Testis (tissue), 2 donors: Measurements from ENCODE around the gene TBC1D7.

Experiments used
- CTCF ChIP-seq, 3 experiments: fragments of 450-650 bp in 2 of 3; fragments of 200-600 bp in 1 of 3; sonication (generic) in 1 of 3; IDR thresholded peaks; one replicate each; pipeline ENCODE4 v1.5.1; 2016 to 2019; ENCODE audit warnings: antibody characterized with exemption in 3 of 3, mild to moderate bottlenecking in 2 of 3, moderate library complexity in 1 of 3
- POLR2A ChIP-seq: fragments of 450-650 bp; IDR thresholded peaks from one replicate; pipeline ENCODE4 v1.6.1; 2017; ENCODE audit warnings: antibody characterized with exemption, mild to moderate bottlenecking, moderate library complexity

DNA sequence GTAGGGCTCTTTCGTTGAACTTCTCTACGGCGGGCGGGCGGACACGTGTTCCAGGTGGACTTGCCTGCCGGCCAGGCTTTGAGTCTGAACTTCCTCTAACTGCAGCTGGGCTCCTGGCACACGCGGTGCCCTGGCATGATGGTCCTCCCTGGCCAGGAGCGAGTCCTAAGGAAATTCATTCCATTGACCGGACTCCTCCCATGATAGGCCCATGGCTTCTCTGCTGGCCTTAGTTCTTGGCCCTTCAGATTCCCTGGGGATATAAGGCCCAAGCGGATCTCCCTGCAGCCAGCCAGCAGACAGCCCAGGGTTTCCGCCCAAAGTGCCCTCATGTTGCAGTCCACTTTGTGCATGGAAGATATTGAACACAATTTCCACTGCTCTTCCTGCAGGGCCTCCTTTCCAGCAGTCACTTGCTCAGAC lies 39.4 kb downstream of the TBC1D7 start:
- no peak for TF ChIP-seq CTCF (IDR thresholded peaks at IDR 0.05)
- TF ChIP-seq POLR2A = no peak
